ENCODE measurements around the gene RNF113A. TPM values are rescaled to one million over a fixed set of nuclear protein-coding genes. Genes with fewer than 3 reads are reported as not detected.
"Not testable (repeated sequence)": the region's sequence is repeated elsewhere in the genome, so short reads cannot be mapped to it uniquely, and the experiment has no call there.

The RNF113A gene
- total and polyA plus RNA-seq, 11 donors: 8.0 to 12.9 (median 10.1) TPM

GRCh38 chrX:119826399-119826959, 45.1 kb downstream of the RNF113A start:
- no peaks in the 10 kb centered on the region for H3K9me3 ChIP-seq
- 59 to 85% (median 78%) methylated on average over 7 of the region's 7 CpGs for WGBS, 4 donors
- TF ChIP-seq CTCF (IDR thresholded peaks at IDR 0.05) (no peak), POLR2A (IDR thresholded peaks at IDR 0.05) (no peak)
- DNase-seq (no peak), ATAC-seq (no peak)
- H3K36me3 ChIP-seq: peaks cover 0 to 19% (median 4%) of the 10 kb centered on the region in 9 donors
- H3K4me3 ChIP-seq: no peak overlapping the region
- no peak overlapping the region for H3K27ac ChIP-seq
- no peaks in the 10 kb centered on the region for H3K27me3 ChIP-seq
- H3K4me1 ChIP-seq: no peaks in the 10 kb centered on the region
- intact Hi-C loops (cut with DNase I): no loop called here

GRCh38 chrX:119824221-119824620, 47.3 kb downstream of the RNF113A start:
- H3K27ac ChIP-seq; H3K36me3 ChIP-seq; H3K27me3 ChIP-seq; ATAC-seq; DNase-seq; H3K4me3 ChIP-seq; H3K9me3 ChIP-seq; H3K4me1 ChIP-seq; intact Hi-C loops (cut with DNase I): not testable (repeated sequence)
- WGBS, 4 donors: 42 to 80% (median 79%) methylated on average over 1 to 2 of the region's 5 CpGs; no CpG with 5 or more reads in 1 of the 4 donors

- H3K27me3 ChIP-seq; ATAC-seq; H3K36me3 ChIP-seq; H3K9me3 ChIP-seq; intact Hi-C loops (cut with DNase I); H3K4me1 ChIP-seq; H3K27ac ChIP-seq; DNase-seq; H3K4me3 ChIP-seq: not testable (repeated sequence)
- WGBS, 4 donors: 65 to 85% (median 74%) methylated on average over 3 of the region's 3 CpGs
Measured at GRCh38 chrX:119821703-119822102, 49.8 kb downstream of the RNF113A start.

Other genes with a start within 250 kb of the RNF113A start
- gene SEPTIN6, start 178.6 kb downstream of the RNF113A start, total RNA-seq: 10 to 100 TPM in 5 of 9 donors, 1 to 10 TPM in 4; 7.6 to 36.4 (median 10.0) TPM
- gene SEPTIN6, start 178.6 kb downstream of the RNF113A start, polyA plus RNA-seq: 1 to 10 TPM; 3.3 to 7.2 TPM
- gene SOWAHD, start 113.1 kb downstream of the RNF113A start, total RNA-seq: 1 to 10 TPM in 1 of 9 donors, under 1 TPM in 3, not detected in 5; 0.15 to 2.1 (median 0.45) TPM
- under 1 TPM; 0.17 to 0.19 TPM for gene SOWAHD, start 113.1 kb downstream of the RNF113A start, polyA plus RNA-seq
- 1,000 to 10,000 TPM in 8 of 9 donors, 100 to 1,000 TPM in 1; 933 to 1,886 (median 1,201) TPM for gene RPL39, start 80.1 kb downstream of the RNF113A start, total RNA-seq
- gene RPL39, start 80.1 kb downstream of the RNF113A start, polyA plus RNA-seq: 1,000 to 10,000 TPM; 3,082 to 4,859 TPM
- 1 to 10 TPM in 8 of 9 donors, under 1 TPM in 1; 0.71 to 4.3 (median 2.8) TPM for gene UPF3B, start 18.8 kb downstream of the RNF113A start, total RNA-seq
- 1 to 10 TPM; 7.5 to 7.9 TPM for gene UPF3B, start 18.8 kb downstream of the RNF113A start, polyA plus RNA-seq
- gene NDUFA1, start 99 bp upstream of the RNF113A start, total RNA-seq: 100 to 1,000 TPM; 288 to 622 (median 433) TPM
- 1,000 to 10,000 TPM in 1 of 2 donors, 100 to 1,000 TPM in 1; 310 to 1,598 TPM for gene NDUFA1, start 99 bp upstream of the RNF113A start, polyA plus RNA-seq
- not detected for gene AKAP14, start 24.2 kb upstream of the RNF113A start, total RNA-seq
- not detected for gene AKAP14, start 24.2 kb upstream of the RNF113A start, polyA plus RNA-seq
- 1 to 10 TPM; 2.9 to 7.8 (median 5.9) TPM for gene NKAP, start 72.0 kb upstream of the RNF113A start, total RNA-seq
- gene NKAP, start 72.0 kb upstream of the RNF113A start, polyA plus RNA-seq: 1 to 10 TPM; 4.2 to 7.0 TPM
- gene RHOXF2B, start 206.0 kb upstream of the RNF113A start, total RNA-seq: not detected
- gene RHOXF2B, start 206.0 kb upstream of the RNF113A start, polyA plus RNA-seq: not detected
- not detected for gene RHOXF1, start 244.2 kb upstream of the RNF113A start, total RNA-seq
- under 1 TPM in 1 of 2 donors, not detected in 1; 0.38 TPM for gene RHOXF1, start 244.2 kb upstream of the RNF113A start, polyA plus RNA-seq

All from heart left ventricle (tissue), 16 donors.